Medulla oblongata (tissue), 1 donor: Measurements from ENCODE around the gene SRP68.
"Not testable (repeated sequence)": the region's sequence is repeated elsewhere in the genome, so short reads cannot be mapped to it uniquely, and the experiment has no call there.

Experiments
- DNase-seq: peaks from one replicate; pipeline ENCODE4 v3.0.0-alpha.2; 2015; ENCODE audit errors: extremely low spot score

The SRP68 gene

DNA sequence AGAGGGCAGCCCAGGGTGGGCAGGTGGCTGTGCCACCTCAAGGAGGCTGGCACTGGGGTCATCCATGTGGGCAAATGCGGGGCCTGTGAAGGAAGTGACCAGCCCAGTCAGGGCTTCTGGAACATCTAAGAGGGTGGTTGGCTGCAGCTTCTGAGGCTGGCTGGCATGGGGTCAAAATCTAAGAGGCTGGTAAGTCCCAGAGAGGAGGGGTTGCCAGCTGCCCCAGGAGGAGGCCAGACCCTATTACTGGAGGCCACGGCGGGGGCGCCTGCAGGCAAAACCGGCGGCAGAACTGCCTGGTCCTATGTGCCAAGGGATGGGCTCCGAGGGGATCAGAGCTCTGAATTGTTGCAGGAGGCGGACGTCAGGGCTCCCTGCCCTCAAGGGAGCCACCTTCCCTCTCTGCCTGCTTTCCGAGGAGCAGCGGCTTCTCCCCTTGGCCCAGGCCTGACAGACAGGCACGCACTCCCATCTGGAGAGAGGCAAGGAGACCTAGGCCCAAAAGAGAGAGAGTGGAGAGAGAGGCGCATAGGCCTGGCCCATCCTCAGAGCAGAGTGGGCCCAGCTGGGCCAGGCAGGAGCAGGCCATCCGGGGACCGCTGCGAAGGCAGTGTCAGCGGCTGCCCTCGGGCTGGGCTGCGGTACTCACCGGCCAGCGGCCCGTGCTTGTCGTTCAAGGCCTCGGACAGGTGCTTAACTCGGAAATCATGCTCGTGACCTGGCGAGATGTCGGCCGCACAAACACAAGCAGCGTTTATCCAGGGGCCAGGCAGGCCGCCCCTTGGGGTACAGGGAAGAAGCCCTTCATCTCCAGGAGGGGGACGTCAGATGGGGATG, 17.6 kb upstream of the SRP68 start:
- no peak for DNase-seq

DNA sequence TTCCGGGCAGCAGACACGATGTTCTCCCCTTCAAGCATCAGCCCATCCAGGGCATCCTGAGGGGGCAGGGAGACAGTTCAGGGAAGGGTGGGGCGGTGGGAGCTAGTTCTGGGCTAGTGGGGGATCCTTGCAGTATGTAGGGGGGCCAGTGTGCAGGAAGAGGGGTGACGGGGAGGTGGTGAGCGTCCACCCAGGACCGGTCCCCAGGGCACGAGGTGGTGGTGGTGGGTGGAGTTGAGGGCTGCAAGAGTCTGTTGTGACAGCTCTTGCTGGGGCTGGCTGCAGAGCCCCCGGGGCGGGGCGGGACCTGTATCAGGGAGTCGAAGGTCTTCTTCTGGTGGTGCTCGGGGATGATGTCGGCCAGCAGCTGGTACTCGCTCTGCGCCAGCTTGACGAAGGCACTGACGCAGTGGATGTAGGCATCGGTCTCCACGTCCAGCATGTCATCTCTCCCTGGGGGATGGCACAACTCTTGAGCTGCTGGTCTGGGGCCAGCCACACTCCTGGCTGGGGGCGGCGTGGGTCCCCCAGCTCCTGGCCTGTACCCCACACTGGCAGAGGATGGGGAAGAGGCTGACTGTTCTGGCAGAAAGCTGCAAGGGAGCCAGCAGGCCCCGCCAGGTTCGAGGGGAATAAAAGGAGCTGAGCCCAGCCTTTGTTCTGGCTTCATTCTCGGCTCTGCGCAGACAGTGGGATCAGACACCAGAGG, 16.7 kb upstream of the SRP68 start:
- no peak for DNase-seq

DNA sequence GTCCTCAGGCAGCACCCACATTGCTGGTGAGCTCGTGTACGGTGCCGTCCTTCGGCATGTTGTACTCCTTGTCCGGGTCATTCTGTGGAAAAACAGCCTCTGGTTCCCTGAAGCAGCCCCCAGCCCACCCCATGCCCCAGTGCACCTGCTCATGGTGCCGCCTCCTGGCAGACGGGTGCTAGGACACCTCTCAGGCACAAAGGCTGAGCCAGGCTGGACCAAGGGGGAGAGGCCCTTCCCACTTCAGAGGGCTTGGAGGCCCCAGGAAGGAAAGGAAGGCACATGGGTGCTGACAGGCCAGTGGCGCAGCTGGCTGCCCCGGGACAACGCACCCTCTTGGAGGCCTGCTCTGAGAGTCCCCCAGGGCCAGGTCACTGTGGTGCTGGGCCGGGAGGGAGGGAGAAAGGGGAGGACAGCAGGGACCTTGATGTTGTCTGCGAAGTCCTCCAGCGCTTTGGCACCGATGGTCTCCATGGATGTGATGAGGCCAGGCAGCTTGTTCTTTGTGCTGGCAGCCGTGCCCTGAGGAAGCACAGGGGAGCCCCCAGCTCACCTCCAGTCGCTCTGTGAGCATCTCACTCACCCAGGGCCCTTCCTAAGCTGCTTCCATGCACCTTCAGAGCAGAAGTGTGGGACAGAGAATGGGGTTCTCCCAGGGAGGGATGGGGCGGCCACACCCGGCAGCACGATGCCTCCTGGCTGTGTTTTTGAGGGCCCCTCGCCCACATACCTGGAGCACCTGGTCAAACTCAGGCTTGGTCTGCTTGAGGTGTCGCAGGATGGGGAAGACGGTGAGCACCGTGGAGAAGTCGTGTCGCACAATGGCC, 15.9 kb upstream of the SRP68 start:
- DNase-seq, result no peak

DNA sequence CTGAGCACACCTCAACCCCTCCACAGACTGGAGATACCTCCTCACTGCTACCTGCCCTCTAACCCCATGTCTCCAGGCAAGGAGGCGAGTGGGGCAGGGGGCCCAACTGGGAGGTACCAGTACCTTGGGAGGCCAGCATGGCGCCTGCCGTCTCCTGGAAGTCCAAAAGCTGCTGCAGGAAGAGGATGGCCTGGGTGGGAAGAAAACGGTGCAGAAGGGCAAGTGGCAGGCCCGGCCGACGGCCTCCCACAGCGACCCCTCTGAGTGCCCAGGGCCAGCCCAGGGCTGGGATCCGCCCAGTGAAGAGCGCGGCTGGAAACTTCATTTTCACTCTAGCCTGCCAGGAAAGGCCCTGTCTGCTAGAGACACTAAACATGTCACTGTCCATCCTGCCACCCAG, 15.2 kb upstream of the SRP68 start:
- no peak for DNase-seq

DNA sequence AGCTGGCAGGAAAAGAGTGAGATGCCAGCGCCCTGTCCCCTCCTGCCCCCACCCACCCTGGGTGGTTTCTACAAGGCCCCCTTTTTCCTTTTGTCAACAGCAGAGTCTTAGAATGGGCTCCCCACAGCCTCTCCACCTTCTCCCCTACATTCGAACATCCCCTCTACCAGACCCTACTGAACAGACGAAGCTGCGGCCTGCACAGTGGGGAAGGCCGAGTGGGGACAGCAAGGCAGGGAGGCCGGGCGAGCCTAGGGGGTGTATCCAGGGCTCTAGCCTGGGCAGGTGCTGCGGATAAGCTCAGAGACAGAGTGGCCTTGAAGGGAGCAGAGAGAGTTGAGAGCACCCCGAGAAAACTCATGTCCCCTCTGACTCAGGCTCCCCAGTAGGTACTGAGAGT, 14.1 kb upstream of the SRP68 start:
- no peak for DNase-seq

DNA sequence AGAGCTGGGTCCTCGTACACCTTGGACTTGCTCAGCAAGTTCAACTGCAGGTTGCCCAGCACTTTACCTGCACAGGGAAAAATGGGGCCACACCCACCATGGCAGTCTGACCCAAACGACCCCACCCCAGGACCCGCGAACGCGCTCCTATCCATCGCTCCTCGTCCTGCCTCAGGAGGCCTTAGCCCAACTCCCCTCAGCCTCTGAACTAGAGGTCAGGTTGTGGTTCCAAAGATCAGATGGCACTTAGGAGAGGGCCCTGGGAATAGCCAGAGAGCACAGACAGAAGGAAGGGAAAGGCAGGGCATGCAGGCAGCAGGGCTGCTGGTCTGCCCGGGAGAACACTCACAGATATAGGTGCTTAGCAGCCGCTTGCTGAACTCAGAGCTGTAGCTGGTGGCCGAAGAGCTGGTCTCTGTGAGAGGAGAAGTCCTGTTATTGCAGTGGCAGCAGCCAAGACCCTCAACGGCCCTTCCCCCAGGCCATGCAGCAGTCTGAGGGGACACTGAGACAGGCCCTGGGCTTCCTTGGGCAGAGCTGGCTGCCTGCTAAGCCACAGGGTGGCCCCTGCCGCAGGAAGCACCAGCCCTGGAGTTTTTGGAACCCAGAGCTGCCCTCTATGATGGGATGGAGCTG, 13.5 kb upstream of the SRP68 start:
- DNase-seq, result no peak

DNA sequence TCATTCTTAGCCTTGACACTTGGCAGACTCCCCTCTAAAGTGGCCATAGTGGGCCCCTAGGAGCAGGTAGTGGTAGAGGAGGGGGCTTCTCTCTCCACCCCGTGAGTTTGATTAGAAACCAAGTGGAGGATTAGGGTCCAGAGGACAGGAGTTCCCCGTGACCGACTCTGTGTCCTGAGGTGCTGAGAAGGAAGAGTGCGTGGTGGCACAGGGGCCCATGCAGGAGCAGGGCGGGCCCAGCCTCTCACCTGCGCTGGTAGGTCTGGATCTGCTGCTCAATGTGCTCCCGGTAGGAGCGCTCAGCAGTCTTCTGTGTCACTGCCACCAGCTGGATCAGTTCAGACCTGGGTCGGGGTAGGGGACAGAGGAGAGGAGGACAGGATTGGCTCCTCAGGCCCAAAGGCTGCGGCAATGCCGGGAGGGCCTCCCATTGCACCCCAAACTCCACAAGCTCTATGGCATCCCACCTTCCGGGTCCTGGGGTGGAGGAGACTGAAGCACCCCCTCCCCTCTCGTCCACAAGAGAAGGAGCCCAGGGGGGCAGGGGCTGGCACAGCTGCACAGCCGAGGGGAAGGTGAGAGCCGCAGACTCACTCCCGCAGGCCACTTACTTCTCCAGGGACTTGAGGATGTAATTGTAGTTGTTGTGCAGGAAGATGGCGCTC, 12.9 kb upstream of the SRP68 start:
- no peak for DNase-seq

DNA sequence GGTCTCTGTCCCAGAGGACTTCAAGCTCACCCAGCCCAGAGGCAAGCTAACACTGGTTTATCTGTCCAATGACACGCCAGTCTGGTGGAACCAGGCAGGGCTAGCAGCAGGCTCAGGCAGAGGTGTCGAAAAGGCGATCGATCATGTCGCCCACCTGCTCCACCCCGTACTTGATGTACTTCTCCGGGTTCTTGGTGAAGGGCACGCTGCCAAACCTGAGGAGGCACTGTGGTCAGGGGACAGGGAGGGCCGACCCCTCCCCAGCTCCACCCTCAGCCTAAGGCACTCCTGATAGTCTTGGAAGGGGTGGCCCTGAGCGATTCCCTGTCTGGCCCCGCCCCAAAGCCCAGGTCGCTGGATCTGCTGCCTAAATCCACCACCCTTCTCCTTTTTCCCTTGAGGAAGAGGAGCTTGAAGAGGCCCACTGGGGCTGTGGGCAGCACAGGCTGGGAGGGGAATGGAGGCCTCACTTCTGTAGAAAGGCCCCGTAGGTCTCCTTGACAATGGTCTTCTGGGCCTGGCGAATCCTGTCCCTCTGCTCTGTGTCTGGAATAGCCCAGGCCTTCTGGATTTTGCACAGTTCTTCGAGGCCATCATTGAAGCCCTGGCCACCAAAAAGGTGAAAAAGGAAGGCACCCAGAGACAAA, 11.3 kb upstream of the SRP68 start:
- DNase-seq, result no peak

DNA sequence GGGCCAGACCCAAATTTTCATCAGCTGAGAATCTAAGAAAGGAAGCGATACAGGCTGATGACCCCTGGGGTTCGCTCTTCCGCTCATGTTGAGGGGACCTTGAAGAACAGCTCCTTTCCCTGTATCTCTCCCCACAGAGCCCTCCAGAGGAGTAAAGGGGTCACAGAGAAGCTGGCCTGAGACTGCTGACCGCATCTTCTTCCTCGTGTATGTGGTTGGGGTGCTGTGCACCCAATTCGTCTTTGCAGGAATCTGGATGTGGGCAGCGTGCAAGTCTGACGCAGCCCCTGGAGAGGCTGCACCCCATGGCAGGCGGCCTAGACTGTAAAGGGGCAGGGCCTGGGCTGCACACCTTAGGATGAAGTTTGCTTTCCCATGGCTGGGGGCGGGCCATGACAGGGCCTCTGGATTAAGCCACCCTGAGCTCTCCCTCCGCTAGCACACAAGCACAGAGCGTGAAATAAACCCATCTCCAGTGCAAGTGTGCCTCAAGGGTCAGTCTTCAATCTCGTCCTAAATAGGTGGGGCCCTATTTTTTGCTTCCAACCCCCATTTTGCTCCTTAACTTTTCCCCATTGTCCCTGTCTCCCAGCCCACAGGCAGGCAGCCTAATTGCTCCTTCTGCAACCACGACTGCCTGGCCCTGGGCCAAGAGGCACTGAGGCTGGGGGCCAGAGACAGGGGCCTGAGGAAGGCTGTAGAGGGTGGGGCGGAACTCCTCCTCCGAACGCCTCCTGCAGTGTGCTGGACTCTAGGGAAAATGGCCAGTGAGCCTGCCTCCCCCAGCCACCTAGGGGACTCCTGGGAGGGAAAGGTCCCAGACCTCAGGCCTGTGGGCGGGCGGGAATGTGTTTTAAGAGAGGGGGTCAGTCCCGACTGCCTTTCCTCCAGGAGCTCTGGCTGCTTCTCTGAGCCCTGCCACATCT, 10.3 kb upstream of the SRP68 start:
- no peak for DNase-seq

DNA sequence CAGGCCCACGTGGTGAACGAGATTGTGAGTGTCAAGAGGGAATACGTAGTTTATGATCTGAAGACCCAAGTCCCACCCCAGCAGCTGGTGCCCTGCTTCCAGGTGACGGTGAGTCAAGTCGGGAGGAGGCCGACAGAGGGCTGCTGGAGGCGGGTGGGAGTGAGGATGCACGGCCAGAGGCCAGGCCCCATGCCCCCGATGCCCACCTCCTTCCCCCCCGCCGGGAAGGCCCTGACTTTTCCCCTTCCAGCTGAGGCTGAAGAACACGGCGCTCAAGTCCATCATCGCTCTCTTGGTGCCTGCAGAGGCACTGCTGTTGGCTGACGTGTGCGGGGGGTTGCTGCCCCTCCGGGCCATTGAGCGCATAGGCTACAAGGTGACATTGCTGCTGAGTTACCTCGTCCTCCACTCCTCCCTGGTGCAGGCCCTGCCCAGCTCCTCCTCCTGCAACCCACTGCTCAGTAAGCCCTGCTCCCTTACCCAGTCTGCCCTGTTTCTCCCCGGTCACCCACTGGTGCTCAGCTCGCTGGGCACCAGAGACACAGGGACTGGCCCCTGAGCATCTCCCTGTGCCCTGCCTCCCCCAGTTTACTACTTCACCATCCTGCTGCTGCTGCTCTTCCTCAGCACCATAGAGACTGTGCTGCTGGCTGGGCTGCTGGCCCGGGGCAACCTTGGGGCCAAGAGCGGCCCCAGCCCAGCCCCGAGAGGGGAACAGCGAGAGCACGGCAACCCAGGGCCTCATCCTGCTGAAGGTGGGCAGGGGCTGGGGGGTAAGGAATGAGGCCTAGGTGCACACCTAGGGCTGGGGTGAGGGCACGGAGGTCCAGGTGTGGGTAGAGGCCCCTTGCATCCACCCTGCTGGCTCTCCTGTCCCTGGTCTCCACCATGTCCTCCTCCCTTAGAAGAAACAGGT, 9.2 kb upstream of the SRP68 start:
- no peak for DNase-seq

DNA sequence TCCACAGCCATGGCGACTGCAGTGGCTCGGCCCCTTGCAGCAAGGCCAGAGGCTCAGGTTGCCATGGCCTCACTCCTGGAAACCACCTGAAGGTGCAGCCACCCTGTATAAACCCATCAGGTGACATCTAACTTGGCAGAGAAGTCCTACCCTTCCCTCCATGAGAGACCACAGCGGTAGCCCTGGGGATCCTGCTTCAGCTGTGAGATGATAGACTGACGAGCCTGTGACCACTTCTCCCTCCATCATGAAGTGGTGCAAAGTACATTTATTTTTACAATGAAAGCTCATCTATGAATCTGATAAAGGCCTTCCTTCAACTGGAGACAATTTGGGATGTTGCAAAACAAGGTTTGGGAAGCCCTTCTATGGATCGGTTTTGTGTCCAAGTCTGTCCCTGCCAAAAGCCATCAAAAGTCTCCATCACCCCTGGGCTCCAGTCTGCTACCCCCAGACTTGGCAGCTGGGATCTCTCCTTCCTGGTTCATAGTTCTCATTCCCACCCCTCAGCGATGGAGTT, 8.5 kb upstream of the SRP68 start:
- DNase-seq, result no peak

DNA sequence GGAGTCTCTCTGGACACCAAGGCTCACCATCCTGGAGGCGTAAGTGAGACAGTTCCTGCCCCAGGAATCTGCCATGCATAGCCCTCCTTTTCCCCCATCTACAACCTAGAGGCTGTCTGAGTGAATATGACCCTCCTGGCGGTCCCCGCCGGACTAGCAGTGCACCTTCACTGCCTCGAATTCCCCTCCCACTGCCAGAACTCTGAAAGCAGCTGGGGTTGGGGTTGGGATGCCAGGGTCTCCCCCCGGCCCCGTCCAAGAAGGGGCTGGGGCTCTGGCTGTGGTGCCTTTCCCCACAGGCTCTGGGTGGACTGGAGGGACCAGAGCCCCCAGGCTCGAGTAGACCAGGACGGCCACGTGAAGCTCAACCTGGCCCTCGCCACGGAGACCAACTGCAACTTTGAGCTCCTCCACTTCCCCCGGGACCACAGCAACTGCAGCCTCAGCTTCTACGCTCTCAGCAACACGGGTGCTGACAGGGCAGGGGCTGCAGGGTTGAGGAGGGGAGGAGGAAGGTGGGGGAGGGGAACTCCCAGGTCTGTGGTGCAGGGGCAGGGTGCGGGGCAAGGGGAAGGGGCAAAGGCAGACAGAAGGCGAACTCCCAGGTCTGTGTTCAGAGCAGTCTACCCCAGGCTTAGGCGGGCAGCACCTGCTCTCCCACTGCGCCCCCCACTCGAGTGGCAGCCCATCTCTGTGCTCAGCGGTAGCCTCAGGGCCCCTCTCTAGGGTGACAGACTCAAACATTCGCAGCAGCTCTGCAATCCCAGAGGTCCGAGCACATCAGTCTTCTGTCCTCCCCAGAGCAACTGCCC, 7.8 kb upstream of the SRP68 start:
- DNase-seq, result no peak

DNA sequence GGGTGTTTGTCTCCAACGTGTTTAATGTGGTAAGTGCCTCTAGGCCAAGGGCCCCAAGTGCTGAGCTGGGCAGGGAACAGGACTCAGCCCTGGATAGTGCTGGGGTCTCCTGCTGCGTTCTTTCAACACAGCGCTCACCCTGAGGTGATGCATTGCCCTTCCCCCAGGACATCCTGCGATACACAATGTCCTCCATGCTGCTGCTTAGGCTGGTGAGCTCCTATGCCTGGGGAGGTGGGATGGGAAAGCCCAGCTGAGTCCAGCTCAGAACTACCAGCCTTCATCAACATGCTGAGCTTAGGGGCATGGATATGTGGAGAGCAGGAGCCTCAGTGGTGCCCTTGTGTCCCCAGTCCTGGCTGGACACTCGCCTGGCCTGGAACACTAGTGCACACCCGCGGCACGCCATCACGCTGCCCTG, 7.2 kb upstream of the SRP68 start:
- no peak for DNase-seq

DNA sequence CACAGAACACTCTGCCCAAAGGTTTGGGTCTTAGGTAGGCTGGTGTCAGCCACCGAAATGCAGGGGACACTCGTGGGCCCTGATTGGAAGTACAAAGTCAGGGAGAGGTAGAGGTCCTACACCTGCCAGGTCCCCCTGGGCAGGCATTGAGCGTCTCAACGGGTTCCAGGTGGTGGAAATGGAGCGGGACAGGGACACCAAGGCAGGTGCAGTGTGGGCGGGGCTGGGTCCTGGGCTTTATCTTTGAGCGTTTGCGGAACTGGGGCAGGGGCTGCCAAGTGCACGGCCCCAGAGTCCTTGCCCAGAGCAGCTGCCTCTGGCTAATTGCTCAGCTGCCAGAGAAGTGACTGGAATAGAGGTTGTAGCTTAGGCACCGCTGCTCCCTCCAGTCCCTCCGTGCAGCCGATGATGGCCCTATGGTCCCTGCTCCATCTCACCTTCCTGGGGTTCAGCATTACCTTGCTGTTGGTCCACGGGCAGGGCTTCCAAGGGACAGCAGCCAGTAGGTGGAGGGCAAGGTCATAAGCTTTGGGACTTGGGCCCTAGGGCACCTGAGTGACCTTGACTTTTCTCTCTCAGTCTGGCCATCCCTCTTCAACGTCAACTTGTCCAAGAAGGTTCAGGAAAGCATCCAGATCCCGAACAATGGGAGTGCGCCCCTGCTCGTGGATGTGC, 6.7 kb upstream of the SRP68 start, which contains the start of gene ZACN:
ZACN (plus strand) TSS at position 323 of the 675 bp plus-strand sequence; CDS start at position 406, 83 bp downstream.
- DNase-seq, result no peak

DNA sequence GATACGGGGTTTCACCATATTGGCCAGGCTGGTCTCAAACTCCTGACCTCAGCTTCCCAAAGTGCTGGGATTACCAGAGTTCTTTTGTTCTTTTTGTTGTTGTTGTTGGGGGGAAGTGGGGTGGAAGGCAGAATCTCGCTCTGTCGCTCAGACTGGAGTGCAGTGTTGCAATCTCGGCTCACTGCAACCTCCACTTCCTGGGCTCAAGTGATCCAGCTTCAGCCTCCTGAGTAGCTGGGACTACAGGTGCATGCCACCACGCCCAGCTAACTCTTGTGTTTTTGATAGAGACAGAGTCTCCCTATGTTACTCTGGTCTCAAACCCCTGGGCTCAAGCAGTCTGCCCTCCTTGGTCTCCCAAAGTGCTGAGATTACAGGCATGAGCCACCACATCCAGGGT, 6.1 kb upstream of the SRP68 start:
- DNase-seq, result not testable (repeated sequence)

DNA sequence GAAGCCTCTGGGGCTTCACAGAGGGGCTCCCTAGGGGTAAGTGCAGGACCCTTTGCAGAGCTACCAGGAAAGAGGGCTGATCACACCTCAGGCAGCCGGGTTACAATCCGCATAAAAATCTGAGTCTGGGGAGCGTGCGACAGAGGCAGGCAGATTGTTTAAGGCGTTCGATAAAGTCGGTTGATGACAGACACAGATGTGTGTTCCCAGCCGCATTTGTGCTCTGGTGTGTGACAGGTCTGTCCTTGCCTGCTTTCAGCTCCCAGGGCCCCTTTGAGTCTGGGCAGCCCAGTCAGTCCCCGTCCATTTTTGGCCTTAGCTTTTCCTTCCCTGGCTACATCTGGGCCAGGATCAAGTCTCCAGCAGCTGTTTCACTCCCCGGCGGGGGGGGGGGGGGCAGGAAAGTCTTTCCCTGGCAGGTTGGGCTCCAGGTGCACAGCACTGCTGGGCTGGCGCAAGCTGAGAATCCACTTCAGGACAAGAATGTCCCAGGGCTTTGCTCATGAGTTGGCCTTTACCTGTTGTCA, 5.3 kb upstream of the SRP68 start:
- no peak for DNase-seq
